Measurements from ENCODE around the gene TTC39C.

GRCh38 chr18:23971666-23972230 is 42.8 kb upstream of the TTC39C start:
- TF ChIP-seq CTCF (conservative IDR thresholded peaks at IDR 0.05 in 1 of 2, IDR thresholded peaks at IDR 0.05 in 1 of 2; ENCODE audit: low read depth in 1 of 2, low read length in 2 of 2) (no peak), EZH2 (IDR thresholded peaks at IDR 0.05; ENCODE audit: low read length, missing control alignments) (no peak)
